Lower leg skin (tissue), 3 donors: Measurements from ENCODE around the gene ANGPT4.

Source experiments
- POLR2A ChIP-seq, 2 donors: fragments of 450-650 bp; IDR thresholded peaks; one replicate each; pipeline ENCODE4 v1.6.1; 2016 to 2017; ENCODE audit warnings: antibody characterized with exemption in 2 of 2, mild to moderate bottlenecking in 1 of 2, moderate library complexity in 1 of 2
- TF ChIP-seq, protein P1 (sequence below), 3 donors: fragments of 450-650 bp; IDR thresholded peaks; one replicate each; pipeline ENCODE4 v1.5.1; 2016; ENCODE audit warnings: antibody characterized with exemption in 3 of 3, mild to moderate bottlenecking in 3 of 3, moderate library complexity in 2 of 3

DNA sequence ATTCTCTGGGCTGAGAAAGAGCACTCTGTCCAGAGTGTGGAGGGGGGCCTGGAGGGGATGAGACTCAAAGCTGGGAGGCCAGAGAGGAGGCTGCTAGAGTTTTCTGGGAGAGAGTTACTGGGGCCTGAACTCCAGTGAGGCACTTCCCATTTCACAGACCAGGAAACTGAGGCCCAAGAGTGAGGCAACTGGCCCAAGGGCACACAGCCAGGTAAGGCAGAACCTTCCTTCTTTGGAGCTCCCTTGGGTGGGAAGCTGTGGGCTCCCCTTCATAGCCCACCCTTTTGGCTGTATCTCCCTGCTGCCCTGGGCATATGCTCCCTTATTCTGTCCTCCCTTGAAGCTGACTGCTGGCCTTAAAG lies 34.4 kb downstream of the ANGPT4 start:
- TF ChIP-seq, protein P1, sequence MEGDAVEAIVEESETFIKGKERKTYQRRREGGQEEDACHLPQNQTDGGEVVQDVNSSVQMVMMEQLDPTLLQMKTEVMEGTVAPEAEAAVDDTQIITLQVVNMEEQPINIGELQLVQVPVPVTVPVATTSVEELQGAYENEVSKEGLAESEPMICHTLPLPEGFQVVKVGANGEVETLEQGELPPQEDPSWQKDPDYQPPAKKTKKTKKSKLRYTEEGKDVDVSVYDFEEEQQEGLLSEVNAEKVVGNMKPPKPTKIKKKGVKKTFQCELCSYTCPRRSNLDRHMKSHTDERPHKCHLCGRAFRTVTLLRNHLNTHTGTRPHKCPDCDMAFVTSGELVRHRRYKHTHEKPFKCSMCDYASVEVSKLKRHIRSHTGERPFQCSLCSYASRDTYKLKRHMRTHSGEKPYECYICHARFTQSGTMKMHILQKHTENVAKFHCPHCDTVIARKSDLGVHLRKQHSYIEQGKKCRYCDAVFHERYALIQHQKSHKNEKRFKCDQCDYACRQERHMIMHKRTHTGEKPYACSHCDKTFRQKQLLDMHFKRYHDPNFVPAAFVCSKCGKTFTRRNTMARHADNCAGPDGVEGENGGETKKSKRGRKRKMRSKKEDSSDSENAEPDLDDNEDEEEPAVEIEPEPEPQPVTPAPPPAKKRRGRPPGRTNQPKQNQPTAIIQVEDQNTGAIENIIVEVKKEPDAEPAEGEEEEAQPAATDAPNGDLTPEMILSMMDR (IDR thresholded peaks at IDR 0.05), result no peak
- no peak for TF ChIP-seq POLR2A (IDR thresholded peaks at IDR 0.05)
